ENCODE results near the gene CADPS. TPM values are rescaled to one million over a fixed set of nuclear protein-coding genes. Genes with fewer than 3 reads are reported as not detected.

The CADPS gene
- total RNA-seq, 1 experiment from 2014 or later, result not detected

DNA sequence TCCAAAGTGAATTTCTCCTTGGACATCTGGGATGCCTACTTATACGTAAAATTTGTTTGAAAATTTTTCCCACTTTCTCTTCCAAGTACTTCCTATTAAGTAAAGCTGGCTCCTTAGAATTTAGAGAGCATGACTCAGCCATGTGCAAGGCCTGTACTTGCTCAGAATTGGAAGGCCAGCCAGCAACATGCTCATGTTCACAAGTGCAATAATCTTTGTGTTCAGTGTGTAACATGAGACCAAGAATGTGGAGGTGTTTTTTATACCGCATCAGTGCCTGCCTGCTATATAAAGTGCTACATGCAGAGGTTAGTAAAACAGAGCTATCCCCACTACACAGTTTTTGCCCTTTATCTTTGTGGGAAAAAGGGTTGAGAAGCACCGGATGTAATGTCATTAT lies 349.9 kb downstream of the CADPS start:
- intact Hi-C loops (cut with micrococcal nuclease; ENCODE audit: unreplicated experiment), result no loop called here
- TF ChIP-seq, protein P1, sequence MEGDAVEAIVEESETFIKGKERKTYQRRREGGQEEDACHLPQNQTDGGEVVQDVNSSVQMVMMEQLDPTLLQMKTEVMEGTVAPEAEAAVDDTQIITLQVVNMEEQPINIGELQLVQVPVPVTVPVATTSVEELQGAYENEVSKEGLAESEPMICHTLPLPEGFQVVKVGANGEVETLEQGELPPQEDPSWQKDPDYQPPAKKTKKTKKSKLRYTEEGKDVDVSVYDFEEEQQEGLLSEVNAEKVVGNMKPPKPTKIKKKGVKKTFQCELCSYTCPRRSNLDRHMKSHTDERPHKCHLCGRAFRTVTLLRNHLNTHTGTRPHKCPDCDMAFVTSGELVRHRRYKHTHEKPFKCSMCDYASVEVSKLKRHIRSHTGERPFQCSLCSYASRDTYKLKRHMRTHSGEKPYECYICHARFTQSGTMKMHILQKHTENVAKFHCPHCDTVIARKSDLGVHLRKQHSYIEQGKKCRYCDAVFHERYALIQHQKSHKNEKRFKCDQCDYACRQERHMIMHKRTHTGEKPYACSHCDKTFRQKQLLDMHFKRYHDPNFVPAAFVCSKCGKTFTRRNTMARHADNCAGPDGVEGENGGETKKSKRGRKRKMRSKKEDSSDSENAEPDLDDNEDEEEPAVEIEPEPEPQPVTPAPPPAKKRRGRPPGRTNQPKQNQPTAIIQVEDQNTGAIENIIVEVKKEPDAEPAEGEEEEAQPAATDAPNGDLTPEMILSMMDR (IDR thresholded peaks at IDR 0.05; ENCODE audit: unreplicated experiment), result no peak
- H3K4me1 Mint-ChIP-seq (ENCODE audit: low read depth, unreplicated experiment), result no peaks in the 10 kb centered on the region
- H3K9me3 Mint-ChIP-seq (ENCODE audit: low read depth, unreplicated experiment), result no peaks in the 10 kb centered on the region
- H3K4me3 Mint-ChIP-seq (ENCODE audit: low read depth, unreplicated experiment), result no peak overlapping the region
- H3K36me3 Mint-ChIP-seq (ENCODE audit: insufficient read depth, unreplicated experiment), result no peaks in the 10 kb centered on the region
- H3K27me3 Mint-ChIP-seq (ENCODE audit: unreplicated experiment), result peaks cover 16% of the 10 kb centered on the region
- CTCF ChIA-PET, result no interaction called here
- BruUV-seq (replicated peaks), result no TSS peak
- no peak for DNase-seq
- H3K27ac Mint-ChIP-seq (ENCODE audit: unreplicated experiment), result no peak overlapping the region

DNA sequence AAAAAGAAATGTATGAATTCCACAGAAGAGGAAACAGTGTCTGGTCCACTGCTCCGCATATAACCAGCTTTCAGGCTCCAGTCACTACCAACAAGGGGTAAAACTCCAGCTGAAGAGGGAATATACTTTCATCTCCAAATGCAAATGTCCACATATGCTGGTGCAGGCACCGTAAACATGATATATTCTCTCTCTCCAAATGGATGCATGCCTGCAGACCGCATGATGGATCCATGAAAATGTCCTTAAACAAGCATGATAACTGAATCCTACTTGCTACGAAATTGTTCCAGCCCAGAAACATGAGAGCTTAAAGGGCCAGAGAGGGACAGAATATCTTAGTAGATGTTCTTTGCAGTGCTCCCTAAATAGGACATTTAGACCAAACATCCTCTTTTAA lies 351.5 kb downstream of the CADPS start:
- Mint-ChIP-seq H3K27me3 (ENCODE audit: unreplicated experiment) (peaks cover 16% of the 10 kb centered on the region), H3K4me3 (ENCODE audit: low read depth, unreplicated experiment) (no peak overlapping the region), H3K27ac (ENCODE audit: unreplicated experiment) (no peak overlapping the region), H3K9me3 (ENCODE audit: low read depth, unreplicated experiment) (no peaks in the 10 kb centered on the region), H3K36me3 (ENCODE audit: insufficient read depth, unreplicated experiment) (no peaks in the 10 kb centered on the region), H3K4me1 (ENCODE audit: low read depth, unreplicated experiment) (no peaks in the 10 kb centered on the region)
- CTCF ChIA-PET, result no interaction called here
- BruUV-seq (replicated peaks), result no TSS peak
- intact Hi-C loops (cut with micrococcal nuclease; ENCODE audit: unreplicated experiment), result no loop called here
- TF ChIP-seq, protein P1 (IDR thresholded peaks at IDR 0.05; ENCODE audit: unreplicated experiment), result no peak
- DNase-seq, result no peak

DNA sequence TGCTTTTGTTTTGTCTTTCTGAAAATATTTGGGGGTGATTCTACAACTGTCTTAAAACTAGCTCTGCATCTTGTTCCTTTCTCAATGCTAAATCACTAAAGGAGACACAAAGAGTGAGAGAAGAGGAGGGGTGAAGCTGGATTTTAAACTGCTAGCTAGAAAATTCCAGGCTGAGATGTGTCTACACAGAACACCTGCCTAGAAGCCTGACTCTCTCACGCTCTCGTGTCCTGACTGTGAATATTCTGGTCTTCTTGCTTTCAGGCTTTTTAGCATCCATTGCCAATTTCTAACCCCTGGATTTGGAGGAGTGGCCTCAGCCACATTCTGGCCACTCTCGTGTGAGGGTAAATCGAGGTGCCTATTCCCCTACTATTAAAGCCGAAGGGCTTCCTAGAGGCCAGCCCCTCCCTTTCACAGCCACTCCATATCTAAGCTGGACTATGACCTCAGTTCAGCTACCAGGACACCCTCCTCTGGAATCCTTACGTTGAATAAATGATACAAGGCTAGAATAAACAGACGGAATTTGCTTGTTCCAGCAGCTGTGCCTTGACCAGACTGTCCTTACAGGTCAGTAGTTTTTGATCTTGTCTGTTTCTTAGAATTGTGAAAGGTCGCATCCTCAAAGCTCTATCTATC lies 353.6 kb downstream of the CADPS start:
- Mint-ChIP-seq H3K27ac (ENCODE audit: unreplicated experiment) (no peak overlapping the region), H3K27me3 (ENCODE audit: unreplicated experiment) (peaks cover 16% of the 10 kb centered on the region), H3K4me3 (ENCODE audit: low read depth, unreplicated experiment) (no peak overlapping the region), H3K36me3 (ENCODE audit: insufficient read depth, unreplicated experiment) (no peaks in the 10 kb centered on the region), H3K4me1 (ENCODE audit: low read depth, unreplicated experiment) (no peaks in the 10 kb centered on the region), H3K9me3 (ENCODE audit: low read depth, unreplicated experiment) (no peaks in the 10 kb centered on the region)
- no peak for DNase-seq
- CTCF ChIA-PET, result no interaction called here
- BruUV-seq (replicated peaks), result no TSS peak
- intact Hi-C loops (cut with micrococcal nuclease; ENCODE audit: unreplicated experiment), result no loop called here
- TF ChIP-seq, protein P1 (IDR thresholded peaks at IDR 0.05; ENCODE audit: unreplicated experiment), result no peak

DNA sequence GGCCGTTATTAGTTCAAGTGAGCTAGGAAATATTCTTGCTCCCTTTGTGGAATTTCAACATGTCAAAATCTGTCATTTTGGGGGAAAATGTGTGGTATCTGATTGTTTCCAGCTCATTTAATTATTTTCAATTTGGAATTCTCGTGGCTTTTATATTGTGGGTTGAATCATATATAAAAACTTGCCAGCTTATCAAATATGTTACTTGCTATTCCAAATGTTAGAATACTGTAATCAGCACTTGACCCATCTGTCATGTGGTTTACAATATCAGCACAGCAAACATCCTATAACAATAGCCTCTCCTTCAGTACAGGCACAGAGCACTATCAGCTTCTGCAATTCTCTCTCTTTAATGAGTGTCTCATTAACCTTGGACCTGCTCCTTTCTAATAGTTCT lies 371.7 kb downstream of the CADPS start:
- no peak overlapping the region for H3K27ac Mint-ChIP-seq (ENCODE audit: unreplicated experiment)
- TF ChIP-seq, protein P1 (IDR thresholded peaks at IDR 0.05; ENCODE audit: unreplicated experiment), result no peak
- BruUV-seq (replicated peaks), result no TSS peak
- CTCF ChIA-PET, result no interaction called here
- DNase-seq, result no peak
- no peaks in the 10 kb centered on the region for H3K27me3 Mint-ChIP-seq (ENCODE audit: unreplicated experiment)
- intact Hi-C loops (cut with micrococcal nuclease; ENCODE audit: unreplicated experiment), result no loop called here
- H3K4me1 Mint-ChIP-seq (ENCODE audit: low read depth, unreplicated experiment), result no peaks in the 10 kb centered on the region
- H3K4me3 Mint-ChIP-seq (ENCODE audit: low read depth, unreplicated experiment), result no peak overlapping the region
- H3K36me3 Mint-ChIP-seq (ENCODE audit: insufficient read depth, unreplicated experiment), result no peaks in the 10 kb centered on the region
- H3K9me3 Mint-ChIP-seq (ENCODE audit: low read depth, unreplicated experiment), result no peaks in the 10 kb centered on the region
